A549 (cell line): ENCODE data around the gene ELL2. TPM values are rescaled to one million over a fixed set of nuclear protein-coding genes. Genes with fewer than 3 reads are reported as not detected.

ENCODE experiments used
- ATAC-seq, 2 experiments: fragments of 200-7000 bp in 1 of 2; fragments of >200 bp in 1 of 2; cut with Nextera tagmentation in 1 of 2; cut with Tn5 transposase in 1 of 2; 3 replicates each; pipeline versions ENCODE4 v1.8.0 to v1.9.1; 2018 to 2020; ENCODE audit warnings: mild to moderate bottlenecking in 1 of 2, moderate library complexity in 1 of 2
- CTCF ChIA-PET: fragments of 300-600 bp; sonication (Branson Sonifier 250); formaldehyde crosslinking; extraction: SDS; loops from one replicate; lab custom pipeline; 2021; ENCODE audit warnings: antibody characterized with exemption, inconsistent platforms; lab: Yijun Ruan, JAX
- POLR2A ChIA-PET: fragments of 350-600 bp; formaldehyde crosslinking; extraction: SDS; loops from one replicate; lab custom pipeline; 2021; ENCODE audit warnings: antibody characterized with exemption, inconsistent platforms; lab: Yijun Ruan, JAX
- DNase-seq, 2 experiments: peaks; one replicate each; pipeline versions ENCODE4 v3.0.0 to v3.0.0-alpha.2; 2011 to 2016; ENCODE audit warnings: low read depth in 1 of 2, low spot score in 1 of 2
- FAIRE-seq: peaks from 2 replicates; lab custom pipeline; 2011; peaks lifted over from hg19 to GRCh38; lab: Jason Lieb, UNC
- H3K27ac ChIP-seq, 2 experiments: fragments of >200 bp; sonication (Bioruptor Twin); formaldehyde crosslinking; 3 replicates each; pipeline ENCODE4 v1.5.1; 2016 to 2017
- H3K4me1 ChIP-seq: fragments of >200 bp; sonication (Bioruptor Twin); formaldehyde crosslinking; 3 replicates; pipeline ENCODE4 v1.6.1; 2016
- H3K4me2 ChIP-seq: fragments of >200 bp; sonication (Bioruptor Twin); formaldehyde crosslinking; 3 replicates; pipeline ENCODE4 v1.6.1; 2016
- H3K4me3 ChIP-seq: fragments of >200 bp; sonication (Bioruptor Twin); formaldehyde crosslinking; 3 replicates; pipeline ENCODE4 v1.5.1; 2016
- H3K9me3 ChIP-seq: fragments of >200 bp; sonication (Bioruptor Twin); formaldehyde crosslinking; 3 replicates; pipeline ENCODE4 v1.6.1; 2016
- CBX2 ChIP-seq: fragments of 200-600 bp; sonication (generic); IDR thresholded peaks from 2 replicates; pipeline ENCODE4 v1.6.1; 2016; ENCODE audit warnings: low read depth, mild to moderate bottlenecking, borderline replicate concordance
- CBX8 ChIP-seq: fragments of 200-600 bp; sonication (generic); IDR thresholded peaks from 2 replicates; pipeline ENCODE4 v1.6.1; 2016
- CHD2 ChIP-seq: fragments of 150-350 bp; IDR thresholded peaks from 2 replicates; pipeline ENCODE4 v1.6.1; 2014; ENCODE audit warnings: low read length; ENCODE audit not compliant: partially characterized antibody
- EHF ChIP-seq: fragments of 250-450 bp; sonication (Bioruptor Pico); IDR thresholded peaks from 2 replicates; pipeline ENCODE4 v1.5.0; 2020; ENCODE audit warnings: mild to moderate bottlenecking
- ESRRA ChIP-seq: fragments of 150-350 bp; IDR thresholded peaks from 2 replicates; pipeline ENCODE4 v1.6.1; 2014; ENCODE audit warnings: mild to moderate bottlenecking, low read length, borderline replicate concordance
- FOSL2 ChIP-seq, 2 experiments: fragments of 450-650 bp in 1 of 2; fragments of >200 bp in 1 of 2; sonication (Bioruptor Twin) in 1 of 2; formaldehyde crosslinking; IDR thresholded peaks; 2 replicates each; pipeline versions ENCODE4 v1.5.0 to v1.6.1; 2016 to 2020; ENCODE audit warnings: mild to moderate bottlenecking in 1 of 2, moderate library complexity in 1 of 2
- HDAC2 ChIP-seq: fragments of 200-600 bp; sonication (generic); IDR thresholded peaks from 2 replicates; pipeline ENCODE4 v1.6.1; 2016
- HOXB5 ChIP-seq: fragments of 250-450 bp; sonication (Bioruptor Pico); IDR thresholded peaks from 2 replicates; pipeline ENCODE4 v1.5.0; 2020; ENCODE audit warnings: mild to moderate bottlenecking, moderate library complexity
- JUN ChIP-seq, 2 experiments: fragments of >200 bp; sonication (Bioruptor Twin); formaldehyde crosslinking; IDR thresholded peaks; 2 replicates in 1 of 2; 3 replicates in 1 of 2; pipeline ENCODE4 v1.6.1; 2016 to 2017
- JUNB ChIP-seq: fragments of >200 bp; sonication (Bioruptor Twin); formaldehyde crosslinking; IDR thresholded peaks from 2 replicates; pipeline ENCODE4 v1.6.1; 2016
- MYC ChIP-seq: IDR thresholded peaks from 2 replicates; pipeline ENCODE4 v1.6.1; 2012; ENCODE audit warnings: mild to moderate bottlenecking, inconsistent platforms, low read length, improper control_type of control experiment, borderline replicate concordance
- NFE2L2 ChIP-seq: fragments of 150-350 bp; conservative IDR thresholded peaks from 2 replicates; pipeline ENCODE4 v1.6.1; 2014; ENCODE audit warnings: low read length
- POLR2A ChIP-seq: IDR thresholded peaks from 2 replicates; pipeline ENCODE4 v1.6.1; 2012; ENCODE audit warnings: mild to moderate bottlenecking, low read length
- RAD21 ChIP-seq, 2 experiments: fragments of >200 bp in 1 of 2; sonication (Bioruptor Twin) in 1 of 2; formaldehyde crosslinking in 1 of 2; IDR thresholded peaks in 1 of 2; conservative IDR thresholded peaks in 1 of 2; 2 replicates in 1 of 2; 3 replicates in 1 of 2; pipeline ENCODE4 v1.6.1; 2012 to 2018; ENCODE audit warnings: inconsistent platforms in 1 of 2
- RARB ChIP-seq: fragments of 250-450 bp; sonication (Bioruptor Pico); IDR thresholded peaks from 2 replicates; pipeline ENCODE4 v1.8.0; 2021; ENCODE audit warnings: mild to moderate bottlenecking, moderate library complexity
- RCOR1 ChIP-seq: fragments of 150-350 bp; IDR thresholded peaks from 2 replicates; pipeline ENCODE4 v1.6.1; 2014; ENCODE audit warnings: antibody characterized with exemption, low read length, low read depth
- SMC3 ChIP-seq: fragments of >200 bp; sonication (Bioruptor Twin); formaldehyde crosslinking; IDR thresholded peaks from 3 replicates; pipeline ENCODE4 v1.6.1; 2018; ENCODE audit warnings: inconsistent platforms
- SREBF2 ChIP-seq: fragments of 450-650 bp; IDR thresholded peaks from 2 replicates; pipeline ENCODE4 v1.6.1; 2014; ENCODE audit warnings: mild to moderate bottlenecking, moderate library complexity
- TP53 ChIP-seq: fragments of 250-450 bp; sonication (Bioruptor Pico); IDR thresholded peaks from 2 replicates; pipeline ENCODE4 v1.5.0; 2021; ENCODE audit warnings: mild to moderate bottlenecking, moderate library complexity
- ZC3H11A ChIP-seq: fragments of 450-650 bp; IDR thresholded peaks from 2 replicates; pipeline ENCODE4 v1.6.1; 2014; ENCODE audit warnings: antibody characterized with exemption, mild to moderate bottlenecking
- ZNF302 ChIP-seq: fragments of 250-450 bp; sonication (Bioruptor Pico); IDR thresholded peaks from 2 replicates; pipeline ENCODE4 v1.9.0; 2021; ENCODE audit warnings: inconsistent platforms, mild to moderate bottlenecking, moderate library complexity
- WGBS: methylation state at CpG from one replicate; pipeline ENCODE4 v1.1.6; 2017; ENCODE audit errors: missing lambda C conversion rate; 5-methylcytosine and 5-hydroxymethylcytosine counted together
- polyA plus RNA-seq, 4 experiments: library from polyadenylated mRNA; depleted of rRNA in 3 of 4; stranded (reverse); fragments of >200 nt; fragmentation: RNase III in 1 of 4; extraction: RNeasy Plus Mini Kit Qiagen cat#74134 plus additional on column Dnase treatment in 1 of 4; gene quantifications; 2 replicates in 3 of 4; 3 replicates in 1 of 4; pipeline ENCODE4 v1.2.3, GENCODE V29; 2011 to 2017
- TF ChIP-seq, protein P1 (sequence below): fragments of >200 bp; sonication (Bioruptor Twin); formaldehyde crosslinking; IDR thresholded peaks from 3 replicates; pipeline ENCODE4 v1.6.1; 2016
- TF ChIP-seq, protein P2 (sequence below): fragments of 150-350 bp; IDR thresholded peaks from 2 replicates; pipeline ENCODE4 v1.6.1; 2014; ENCODE audit warnings: low read depth, mild to moderate bottlenecking, low read length
- TF ChIP-seq, protein P3 (sequence below): IDR thresholded peaks from 2 replicates; pipeline ENCODE4 v1.6.1; 2012
- TF ChIP-seq, protein P4 (sequence below): fragments of 450-650 bp; IDR thresholded peaks from 2 replicates; pipeline ENCODE4 v1.6.1; 2014; ENCODE audit warnings: antibody characterized with exemption
- TF ChIP-seq, protein P5 (sequence below): IDR thresholded peaks from 2 replicates; pipeline ENCODE4 v1.6.1; 2012
- TF ChIP-seq, protein P6 (sequence below): fragments of 250-450 bp; sonication (Bioruptor Pico); IDR thresholded peaks from 2 replicates; pipeline ENCODE4 v1.5.0; 2020; ENCODE audit warnings: low read depth, mild to moderate bottlenecking, moderate library complexity
- TF ChIP-seq, protein P7 (sequence below): fragments of >200 bp; sonication (Bioruptor Twin); formaldehyde crosslinking; IDR thresholded peaks from 3 replicates; pipeline ENCODE4 v1.5.1; 2016

The ELL2 gene
- polyA plus RNA-seq, 2 of the 4 experiments (the other 2 are of a cell fraction): 11.8 to 24.2 TPM

DNA sequence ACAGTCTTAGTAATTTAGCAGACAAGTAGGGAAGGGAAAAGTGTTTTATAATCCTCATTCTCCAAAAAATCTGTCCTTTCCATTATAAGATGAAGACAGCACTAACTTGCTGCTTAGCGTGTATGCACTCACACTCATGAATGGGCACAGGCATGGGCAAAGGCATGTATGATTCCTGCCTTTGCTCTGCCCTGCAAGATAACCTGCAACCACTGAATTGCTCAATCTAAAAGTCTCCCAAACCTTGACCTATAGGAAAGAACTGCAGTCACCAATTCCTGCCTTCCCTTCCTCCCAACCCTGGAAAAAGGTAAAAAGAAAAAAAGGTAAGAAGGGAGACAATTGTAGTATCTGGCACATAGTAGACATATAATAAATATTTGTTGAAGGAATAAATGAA is 40.8 kb downstream of the ELL2 start:
- Histone ChIP-seq H3K4me1 (peaks cover 21% of the 10 kb centered on the region), H3K4me2 (no peak overlapping the region), H3K27ac (no peak overlapping the region), H3K9me3 (no peaks in the 10 kb centered on the region), H3K4me3 (no peak overlapping the region)
- FAIRE-seq: no peak
- DNase-seq: no peak
- POLR2A ChIA-PET: no interaction called here
- 92% methylated on average over 1 of the region's 1 CpG for WGBS
- TF ChIP-seq CBX2: no peak
- no peak for TF ChIP-seq SMC3
- no peak for TF ChIP-seq MYC
- TF ChIP-seq FOSL2 (IDR thresholded peaks at IDR 0.05): no peak
- no peak for TF ChIP-seq FOSL2 (CRISPR knock-in tag; IDR thresholded peaks at IDR 0.05)
- no peak for TF ChIP-seq JUNB
- TF ChIP-seq, protein P1, sequence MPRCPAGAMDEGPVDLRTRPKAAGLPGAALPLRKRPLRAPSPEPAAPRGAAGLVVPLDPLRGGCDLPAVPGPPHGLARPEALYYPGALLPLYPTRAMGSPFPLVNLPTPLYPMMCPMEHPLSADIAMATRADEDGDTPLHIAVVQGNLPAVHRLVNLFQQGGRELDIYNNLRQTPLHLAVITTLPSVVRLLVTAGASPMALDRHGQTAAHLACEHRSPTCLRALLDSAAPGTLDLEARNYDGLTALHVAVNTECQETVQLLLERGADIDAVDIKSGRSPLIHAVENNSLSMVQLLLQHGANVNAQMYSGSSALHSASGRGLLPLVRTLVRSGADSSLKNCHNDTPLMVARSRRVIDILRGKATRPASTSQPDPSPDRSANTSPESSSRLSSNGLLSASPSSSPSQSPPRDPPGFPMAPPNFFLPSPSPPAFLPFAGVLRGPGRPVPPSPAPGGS: no peak
- TF ChIP-seq, protein P2, sequence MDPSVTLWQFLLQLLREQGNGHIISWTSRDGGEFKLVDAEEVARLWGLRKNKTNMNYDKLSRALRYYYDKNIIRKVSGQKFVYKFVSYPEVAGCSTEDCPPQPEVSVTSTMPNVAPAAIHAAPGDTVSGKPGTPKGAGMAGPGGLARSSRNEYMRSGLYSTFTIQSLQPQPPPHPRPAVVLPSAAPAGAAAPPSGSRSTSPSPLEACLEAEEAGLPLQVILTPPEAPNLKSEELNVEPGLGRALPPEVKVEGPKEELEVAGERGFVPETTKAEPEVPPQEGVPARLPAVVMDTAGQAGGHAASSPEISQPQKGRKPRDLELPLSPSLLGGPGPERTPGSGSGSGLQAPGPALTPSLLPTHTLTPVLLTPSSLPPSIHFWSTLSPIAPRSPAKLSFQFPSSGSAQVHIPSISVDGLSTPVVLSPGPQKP: no peak
- no peak for TF ChIP-seq TP53 (CRISPR knock-in tag)
- TF ChIP-seq, all 56 proteins: peak for 0
- CTCF ChIA-PET: no interaction called here
- no peak for ATAC-seq

DNA sequence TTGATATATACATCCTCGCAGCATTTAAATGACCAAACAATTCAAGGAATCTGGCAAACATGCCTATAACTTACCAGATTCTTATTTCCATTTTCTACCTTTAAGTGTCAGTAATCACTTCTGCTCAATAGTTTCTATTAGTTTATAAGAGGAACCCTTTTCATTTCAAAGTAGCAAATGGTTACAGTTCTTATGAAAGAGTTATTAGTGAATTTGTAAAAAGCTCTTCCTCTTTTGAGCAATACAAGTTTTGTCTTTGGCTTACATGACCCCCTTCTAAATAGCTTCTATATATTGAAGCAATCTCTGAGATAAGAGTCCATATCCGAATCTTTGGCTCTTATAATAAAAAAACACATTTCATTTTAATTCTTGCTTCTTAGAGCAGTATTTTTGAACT is 42.0 kb downstream of the ELL2 start:
- DNase-seq (no peak), FAIRE-seq (no peak)
- WGBS: 89% methylated on average over 2 of the region's 2 CpGs
- no peak overlapping the region for H3K4me2 ChIP-seq
- no peak overlapping the region for H3K4me3 ChIP-seq
- H3K9me3 ChIP-seq: no peaks in the 10 kb centered on the region
- no peak overlapping the region for H3K27ac ChIP-seq
- POLR2A ChIA-PET: no interaction called here
- CTCF ChIA-PET: interaction anchor here (1.6 kb wide), 1 partner anchor 417 kb away, joined by 7 read pairs; no protein-coding TSS in a partner anchor
- TF ChIP-seq NFE2L2 (no peak), POLR2A (no peak), MYC (no peak), CHD2 (no peak), SREBF2 (no peak), ZNF302 (no peak), HDAC2 (no peak), CBX8 (no peak), ZC3H11A (no peak)
- TF ChIP-seq, protein P3, sequence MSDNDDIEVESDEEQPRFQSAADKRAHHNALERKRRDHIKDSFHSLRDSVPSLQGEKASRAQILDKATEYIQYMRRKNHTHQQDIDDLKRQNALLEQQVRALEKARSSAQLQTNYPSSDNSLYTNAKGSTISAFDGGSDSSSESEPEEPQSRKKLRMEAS: no peak
- TF ChIP-seq, all 56 proteins: peak for 0
- H3K4me1 ChIP-seq: peaks cover 11% of the 10 kb centered on the region; the same call in 2 of the 3 replicates
- no peak for ATAC-seq

DNA sequence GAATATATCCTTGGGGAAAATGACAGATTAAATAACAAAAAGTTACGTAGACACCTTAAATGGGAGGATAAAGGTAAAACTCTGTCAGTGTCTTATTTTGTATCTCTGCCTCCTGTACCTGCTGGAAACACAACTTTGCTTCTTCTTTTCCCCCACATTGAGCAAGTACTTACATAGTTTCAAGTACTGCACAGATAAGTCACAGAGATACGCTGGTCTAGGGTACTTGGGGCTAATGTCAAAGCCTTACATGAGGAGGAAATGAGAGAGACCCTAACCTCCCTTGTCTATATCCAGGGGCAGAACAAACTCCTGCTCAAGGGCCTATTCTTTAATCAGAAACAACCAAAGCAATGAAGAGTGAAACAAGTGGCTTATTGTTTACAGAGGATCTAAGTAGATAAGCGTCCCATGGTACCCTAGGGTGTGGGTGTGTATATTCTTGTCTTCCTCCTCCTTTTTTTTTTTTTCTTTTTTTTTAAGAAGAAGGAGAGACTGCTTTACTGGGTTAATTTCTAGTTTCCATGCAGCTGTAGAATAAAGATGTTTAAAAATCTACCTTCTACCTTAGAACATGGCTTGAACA is 43.1 kb downstream of the ELL2 start:
- no peak overlapping the region for H3K4me3 ChIP-seq
- CTCF ChIA-PET: interaction anchor here (1.6 kb wide), 1 partner anchor 418 kb away, joined by 7 read pairs; no protein-coding TSS in a partner anchor
- H3K27ac ChIP-seq: no peak overlapping the region
- 0 out of 3 replicates have a peak, but pooled peaks cover 4% of the 10 kb centered on the region for H3K4me1 ChIP-seq
- WGBS: 84% methylated on average over 3 of the region's 3 CpGs
- FAIRE-seq: no peak
- H3K9me3 ChIP-seq: no peaks in the 10 kb centered on the region
- no peak overlapping the region for H3K4me2 ChIP-seq
- ATAC-seq: no peak
- POLR2A ChIA-PET: no interaction called here
- no peak for DNase-seq
- TF ChIP-seq EHF (CRISPR knock-in tag): no peak
- TF ChIP-seq HOXB5 (CRISPR knock-in tag): no peak
- no peak for TF ChIP-seq JUN (IDR thresholded peaks at IDR 0.05)
- TF ChIP-seq, protein P4, sequence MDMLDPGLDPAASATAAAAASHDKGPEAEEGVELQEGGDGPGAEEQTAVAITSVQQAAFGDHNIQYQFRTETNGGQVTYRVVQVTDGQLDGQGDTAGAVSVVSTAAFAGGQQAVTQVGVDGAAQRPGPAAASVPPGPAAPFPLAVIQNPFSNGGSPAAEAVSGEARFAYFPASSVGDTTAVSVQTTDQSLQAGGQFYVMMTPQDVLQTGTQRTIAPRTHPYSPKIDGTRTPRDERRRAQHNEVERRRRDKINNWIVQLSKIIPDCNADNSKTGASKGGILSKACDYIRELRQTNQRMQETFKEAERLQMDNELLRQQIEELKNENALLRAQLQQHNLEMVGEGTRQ: no peak
- TF ChIP-seq ESRRA: no peak
- TF ChIP-seq HDAC2: no peak
- TF ChIP-seq, protein P5, sequence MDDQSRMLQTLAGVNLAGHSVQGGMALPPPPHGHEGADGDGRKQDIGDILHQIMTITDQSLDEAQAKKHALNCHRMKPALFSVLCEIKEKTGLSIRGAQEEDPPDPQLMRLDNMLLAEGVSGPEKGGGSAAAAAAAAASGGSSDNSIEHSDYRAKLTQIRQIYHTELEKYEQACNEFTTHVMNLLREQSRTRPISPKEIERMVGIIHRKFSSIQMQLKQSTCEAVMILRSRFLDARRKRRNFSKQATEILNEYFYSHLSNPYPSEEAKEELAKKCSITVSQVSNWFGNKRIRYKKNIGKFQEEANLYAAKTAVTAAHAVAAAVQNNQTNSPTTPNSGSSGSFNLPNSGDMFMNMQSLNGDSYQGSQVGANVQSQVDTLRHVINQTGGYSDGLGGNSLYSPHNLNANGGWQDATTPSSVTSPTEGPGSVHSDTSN: no peak
- no peak for TF ChIP-seq RAD21 (conservative IDR thresholded peaks at IDR 0.05 in 1 of 2, IDR thresholded peaks at IDR 0.05 in 1 of 2)
- TF ChIP-seq, protein P6, sequence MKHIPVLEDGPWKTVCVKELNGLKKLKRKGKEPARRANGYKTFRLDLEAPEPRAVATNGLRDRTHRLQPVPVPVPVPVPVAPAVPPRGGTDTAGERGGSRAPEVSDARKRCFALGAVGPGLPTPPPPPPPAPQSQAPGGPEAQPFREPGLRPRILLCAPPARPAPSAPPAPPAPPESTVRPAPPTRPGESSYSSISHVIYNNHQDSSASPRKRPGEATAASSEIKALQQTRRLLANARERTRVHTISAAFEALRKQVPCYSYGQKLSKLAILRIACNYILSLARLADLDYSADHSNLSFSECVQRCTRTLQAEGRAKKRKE (CRISPR knock-in tag): no peak
- TF ChIP-seq RARB: no peak
- TF ChIP-seq NFE2L2: no peak
- no peak for TF ChIP-seq RCOR1
- no peak for TF ChIP-seq JUNB
- TF ChIP-seq, protein P7, sequence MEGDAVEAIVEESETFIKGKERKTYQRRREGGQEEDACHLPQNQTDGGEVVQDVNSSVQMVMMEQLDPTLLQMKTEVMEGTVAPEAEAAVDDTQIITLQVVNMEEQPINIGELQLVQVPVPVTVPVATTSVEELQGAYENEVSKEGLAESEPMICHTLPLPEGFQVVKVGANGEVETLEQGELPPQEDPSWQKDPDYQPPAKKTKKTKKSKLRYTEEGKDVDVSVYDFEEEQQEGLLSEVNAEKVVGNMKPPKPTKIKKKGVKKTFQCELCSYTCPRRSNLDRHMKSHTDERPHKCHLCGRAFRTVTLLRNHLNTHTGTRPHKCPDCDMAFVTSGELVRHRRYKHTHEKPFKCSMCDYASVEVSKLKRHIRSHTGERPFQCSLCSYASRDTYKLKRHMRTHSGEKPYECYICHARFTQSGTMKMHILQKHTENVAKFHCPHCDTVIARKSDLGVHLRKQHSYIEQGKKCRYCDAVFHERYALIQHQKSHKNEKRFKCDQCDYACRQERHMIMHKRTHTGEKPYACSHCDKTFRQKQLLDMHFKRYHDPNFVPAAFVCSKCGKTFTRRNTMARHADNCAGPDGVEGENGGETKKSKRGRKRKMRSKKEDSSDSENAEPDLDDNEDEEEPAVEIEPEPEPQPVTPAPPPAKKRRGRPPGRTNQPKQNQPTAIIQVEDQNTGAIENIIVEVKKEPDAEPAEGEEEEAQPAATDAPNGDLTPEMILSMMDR: no peak
- no peak for TF ChIP-seq SREBF2
